Skeletal muscle tissue (tissue), 4 donors: ENCODE data around the gene EXOC6. TPM values are rescaled to one million over a fixed set of nuclear protein-coding genes. Genes with fewer than 3 reads are reported as not detected.

ENCODE experiments used
- H3K27ac ChIP-seq: one replicate; pipeline ENCODE4 v1.7.0; 2013; ENCODE audit warnings: mild to moderate bottlenecking, low read depth, low read length, inconsistent platforms
- H3K27me3 ChIP-seq, 3 donors: one replicate each; pipeline ENCODE4 v1.7.0; 2013; ENCODE audit warnings: low read length in 3 of 3; ENCODE audit not compliant: control insufficient read depth in 3 of 3, insufficient read depth in 3 of 3
- H3K36me3 ChIP-seq, 3 donors: one replicate each; pipeline ENCODE4 v1.7.0; 2013; ENCODE audit warnings: low read length in 3 of 3; ENCODE audit not compliant: control insufficient read depth in 3 of 3, insufficient read depth in 3 of 3
- H3K4me1 ChIP-seq, 3 donors: one replicate each; pipeline ENCODE4 v1.7.0; 2013; ENCODE audit warnings: low read length in 3 of 3, mild to moderate bottlenecking in 3 of 3; ENCODE audit not compliant: control insufficient read depth in 3 of 3, insufficient read depth in 3 of 3
- H3K4me3 ChIP-seq, 3 donors: one replicate each; pipeline ENCODE4 v1.7.0; 2013; ENCODE audit warnings: low read length in 3 of 3
- H3K9ac ChIP-seq, 3 donors: one replicate each; pipeline ENCODE4 v1.7.0; 2013; ENCODE audit warnings: low read length in 3 of 3, mild to moderate bottlenecking in 3 of 3, moderate library complexity in 2 of 3, low read depth in 1 of 3
- H3K9me3 ChIP-seq, 3 donors: one replicate each; pipeline ENCODE4 v1.7.0; 2013; ENCODE audit warnings: low read length in 3 of 3; ENCODE audit not compliant: control insufficient read depth in 3 of 3
- total RNA-seq: library from RNA; depleted of rRNA; stranded (reverse); fragments of >200 nt; gene quantifications from one replicate; pipeline ENCODE4 v1.2.3, GENCODE V29; 2014
- donor health status: Osteomylitis.

EXOC6 gene
- total RNA-seq, 1 donor from 2014 or later: 54.8 TPM

DNA sequence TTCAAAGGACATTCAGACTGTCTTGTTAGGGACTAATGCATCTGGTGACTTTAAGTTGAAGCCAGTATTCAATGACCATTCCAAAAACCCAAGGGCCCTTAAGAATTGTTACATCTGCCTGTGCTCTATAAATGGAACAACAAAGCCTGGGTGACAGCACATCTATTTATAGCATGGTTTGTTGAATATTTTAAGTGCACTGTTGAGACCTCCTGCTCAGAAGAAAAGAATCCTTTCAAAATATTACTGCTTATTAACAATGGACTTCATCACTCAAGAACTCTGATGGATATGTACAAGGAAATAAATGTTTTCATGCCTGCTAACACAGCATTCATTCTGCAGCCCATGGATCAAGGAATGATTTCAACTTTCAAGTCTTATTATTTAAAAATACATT is 179.2 kb downstream of the EXOC6 start:
- Histone ChIP-seq H3K4me3 (no peak overlapping the region), H3K27me3 (no peaks in the 10 kb centered on the region), H3K9ac (no peak overlapping the region), H3K27ac (no peak overlapping the region), H3K9me3 (no peaks in the 10 kb centered on the region), H3K36me3 (peaks cover 3 to 17% (median 12%) of the 10 kb centered on the region in 3 donors), H3K4me1 (no peaks in the 10 kb centered on the region)

DNA sequence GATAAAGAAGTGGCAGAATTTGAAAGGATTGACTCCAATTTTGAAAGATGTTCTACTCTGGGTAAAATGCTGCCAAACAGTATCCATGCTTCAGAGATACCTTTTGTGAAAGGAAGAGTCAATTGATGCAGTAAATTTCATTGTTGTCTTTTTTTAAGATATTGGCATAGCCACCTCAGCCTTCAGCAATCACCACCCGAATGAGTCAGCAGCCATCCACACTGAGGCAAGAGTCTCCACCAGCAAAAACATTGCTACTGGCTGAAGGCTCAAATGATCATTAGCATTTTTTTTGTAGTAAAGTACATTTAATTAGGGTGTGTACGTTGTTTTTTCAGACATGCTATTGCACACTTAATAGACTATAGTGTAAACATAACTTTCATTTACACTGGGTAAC is 180.6 kb downstream of the EXOC6 start:
- Histone ChIP-seq H3K27ac (no peak overlapping the region), H3K9me3 (no peaks in the 10 kb centered on the region), H3K27me3 (no peaks in the 10 kb centered on the region), H3K4me1 (no peaks in the 10 kb centered on the region), H3K36me3 (peaks cover 3 to 17% (median 12%) of the 10 kb centered on the region in 3 donors), H3K4me3 (no peak overlapping the region), H3K9ac (no peak overlapping the region)

DNA sequence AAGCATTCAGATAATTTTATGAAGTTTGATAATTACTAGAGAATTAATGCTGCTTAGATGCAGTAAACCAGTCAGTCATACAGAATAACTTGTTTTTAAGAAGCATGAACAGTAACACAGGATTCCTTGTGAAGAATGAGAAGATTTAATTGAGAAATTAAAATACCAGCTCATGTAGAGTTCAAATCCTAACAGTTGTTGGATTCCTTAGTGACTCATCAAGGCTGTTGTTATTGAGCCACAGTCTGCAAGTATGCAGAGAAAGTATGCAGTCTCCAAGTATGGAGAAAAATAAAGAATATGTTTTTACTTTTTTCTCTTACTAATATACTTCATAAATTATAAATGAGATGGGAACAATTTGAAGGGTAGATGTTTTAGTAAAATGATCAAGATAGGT is 182.1 kb downstream of the EXOC6 start:
- Histone ChIP-seq H3K9me3 (no peaks in the 10 kb centered on the region), H3K36me3 (peaks cover 3 to 17% (median 12%) of the 10 kb centered on the region in 3 donors), H3K4me1 (no peaks in the 10 kb centered on the region), H3K4me3 (no peak overlapping the region), H3K27me3 (no peaks in the 10 kb centered on the region), H3K27ac (no peak overlapping the region), H3K9ac (no peak overlapping the region)

DNA sequence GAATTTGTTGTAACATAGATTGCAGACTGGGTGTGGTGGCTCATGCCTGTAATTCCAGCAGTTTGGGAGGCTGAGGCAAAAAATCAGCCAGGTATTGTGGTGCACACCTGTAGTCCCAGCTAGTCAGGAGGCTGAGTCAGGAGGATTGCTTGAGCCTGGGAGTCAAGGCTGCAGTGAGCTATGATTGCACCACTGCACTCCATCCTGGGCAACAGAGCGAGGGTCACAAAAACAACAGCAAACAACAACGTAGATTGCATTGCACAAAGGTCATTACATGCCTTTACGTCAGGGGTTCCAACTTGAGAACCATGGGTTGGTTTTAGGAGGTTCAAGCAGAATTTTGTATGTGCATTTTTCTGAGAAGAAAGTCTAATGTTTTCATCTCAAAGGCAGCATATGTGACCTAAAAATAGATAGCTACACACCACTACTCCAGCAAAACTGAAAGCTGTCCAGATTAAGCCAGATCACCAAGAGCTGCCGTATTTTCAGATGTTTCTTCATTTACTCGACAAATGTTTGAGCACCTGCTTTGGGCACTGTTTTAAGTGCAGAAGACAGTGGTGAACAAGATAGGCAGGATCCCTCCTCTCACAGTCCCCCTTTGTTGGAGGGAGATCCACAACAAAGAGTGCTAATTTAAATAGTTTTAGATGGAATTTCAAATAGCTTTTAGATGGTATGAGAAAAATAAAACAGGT is 183.9 kb downstream of the EXOC6 start:
- no peak overlapping the region for H3K4me3 ChIP-seq
- H3K27ac ChIP-seq: no peak overlapping the region
- peaks cover 0 to 6% (median 3%) of the 10 kb centered on the region in 3 donors for H3K36me3 ChIP-seq
- H3K27me3 ChIP-seq: no peaks in the 10 kb centered on the region
- no peaks in the 10 kb centered on the region for H3K4me1 ChIP-seq
- H3K9me3 ChIP-seq: no peaks in the 10 kb centered on the region
- no peak overlapping the region for H3K9ac ChIP-seq

DNA sequence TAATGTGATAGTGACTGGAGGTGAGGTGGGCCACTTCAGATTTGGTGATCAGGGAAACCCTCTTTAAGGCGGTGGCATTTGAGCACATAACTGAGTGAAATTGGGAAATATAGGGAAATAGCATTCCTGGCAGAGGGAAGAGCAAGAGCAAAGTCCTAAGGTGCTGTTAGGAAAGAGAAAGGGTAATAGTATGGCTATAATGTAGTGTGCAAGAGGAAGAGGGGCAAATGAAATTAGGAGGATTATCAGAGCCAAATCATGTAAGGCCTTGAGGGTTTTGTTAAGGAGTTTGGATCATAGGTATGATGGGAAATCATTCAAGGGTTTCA is 184.5 kb downstream of the EXOC6 start:
- Histone ChIP-seq H3K4me1 (no peaks in the 10 kb centered on the region), H3K36me3 (peaks cover 0 to 3% (median 3%) of the 10 kb centered on the region in 3 donors), H3K9ac (no peak overlapping the region), H3K27ac (no peak overlapping the region), H3K4me3 (no peak overlapping the region), H3K9me3 (no peaks in the 10 kb centered on the region), H3K27me3 (no peaks in the 10 kb centered on the region)

DNA sequence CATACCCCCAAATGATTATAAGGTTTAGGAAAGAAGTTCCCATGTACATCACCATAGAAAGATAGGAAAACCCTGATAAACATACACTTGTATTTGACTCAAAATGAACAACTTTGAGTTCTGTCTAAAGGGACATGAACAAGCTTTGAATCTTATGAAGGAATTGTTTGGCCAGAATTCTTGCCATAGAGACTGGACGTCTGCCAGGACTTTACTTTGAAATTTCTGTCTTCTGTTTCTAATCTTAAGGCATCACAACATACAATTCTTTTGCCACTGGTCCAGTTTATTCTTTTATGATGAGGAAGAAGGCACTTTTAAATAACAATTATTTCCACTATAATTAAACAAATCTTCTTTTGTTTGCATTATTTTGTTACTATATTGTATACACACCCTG is 186.1 kb downstream of the EXOC6 start:
- Histone ChIP-seq H3K36me3 (no peaks in the 10 kb centered on the region), H3K27ac (no peak overlapping the region), H3K4me1 (no peaks in the 10 kb centered on the region), H3K9ac (no peak overlapping the region), H3K4me3 (no peak overlapping the region), H3K27me3 (no peaks in the 10 kb centered on the region), H3K9me3 (no peaks in the 10 kb centered on the region)

DNA sequence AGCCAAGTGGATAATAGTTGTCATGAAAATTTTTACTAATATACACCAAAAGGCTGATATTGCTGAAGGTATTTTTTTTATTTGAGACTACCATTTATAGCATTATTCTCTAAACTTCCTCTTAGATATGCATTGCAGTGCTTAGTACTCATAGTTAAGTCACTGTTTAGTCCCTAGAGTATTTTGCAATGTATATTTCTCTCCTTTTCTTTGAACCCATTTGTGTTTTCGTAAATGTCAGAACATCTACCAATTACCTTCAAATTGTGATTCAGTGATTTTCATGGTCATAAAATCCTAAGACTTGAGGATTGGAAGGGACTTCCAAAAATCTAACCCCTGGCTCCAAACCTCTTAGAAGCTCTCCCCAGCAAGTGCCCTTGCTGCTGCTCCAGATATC is 190.8 kb downstream of the EXOC6 start:
- Histone ChIP-seq H3K9ac (no peak overlapping the region), H3K27ac (no peak overlapping the region), H3K9me3 (no peaks in the 10 kb centered on the region), H3K4me3 (no peak overlapping the region), H3K36me3 (no peaks in the 10 kb centered on the region), H3K4me1 (peaks cover 0 to 2% (median 0%) of the 10 kb centered on the region in 3 donors), H3K27me3 (no peaks in the 10 kb centered on the region)

DNA sequence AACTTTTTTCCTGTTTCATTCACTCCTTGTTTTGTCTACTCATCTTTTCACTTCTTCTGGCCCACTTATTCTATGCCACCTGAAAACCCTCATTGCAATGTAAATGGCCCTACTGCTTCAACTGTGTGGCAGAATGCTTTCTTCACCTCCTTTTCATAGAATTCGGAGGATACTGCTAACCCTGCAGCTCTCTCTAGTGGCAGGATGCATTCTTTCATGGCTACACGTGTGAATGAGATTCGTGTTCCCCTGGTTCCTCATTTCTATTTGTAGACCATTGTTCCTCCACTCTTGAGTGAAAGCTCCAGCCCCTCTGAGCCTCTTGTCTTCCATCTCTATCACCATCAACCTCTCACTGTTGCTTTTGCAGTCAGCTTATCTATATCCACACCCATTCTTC is 191.4 kb downstream of the EXOC6 start:
- no peak overlapping the region for H3K27ac ChIP-seq
- H3K4me1 ChIP-seq: peaks cover 0 to 2% (median 0%) of the 10 kb centered on the region in 3 donors
- H3K9ac ChIP-seq: no peak overlapping the region
- H3K36me3 ChIP-seq: no peaks in the 10 kb centered on the region
- no peaks in the 10 kb centered on the region for H3K9me3 ChIP-seq
- no peak overlapping the region for H3K4me3 ChIP-seq
- H3K27me3 ChIP-seq: no peaks in the 10 kb centered on the region

DNA sequence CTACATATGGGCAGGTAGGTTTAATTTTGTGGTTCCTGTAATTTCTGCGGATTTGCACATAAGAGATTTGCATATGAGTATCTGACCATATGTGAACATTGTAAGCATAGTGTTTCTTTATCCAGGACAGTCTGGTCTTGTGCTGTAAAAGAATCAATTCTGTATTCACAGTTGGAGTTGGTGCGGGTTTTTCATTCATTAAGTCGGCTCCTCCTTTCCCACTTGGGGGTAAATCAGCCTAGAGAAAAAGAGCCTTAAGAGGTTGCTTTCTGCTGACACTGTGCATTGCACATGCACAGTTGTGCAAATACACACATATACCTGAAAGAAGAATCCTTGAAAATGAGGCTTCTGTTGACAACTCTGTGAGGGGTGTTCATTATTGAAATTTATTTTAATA is 206.2 kb downstream of the EXOC6 start:
- H3K27me3 ChIP-seq: peaks cover 0 to under 1% (median under 1%) of the 10 kb centered on the region in 3 donors
- H3K27ac ChIP-seq: no peak overlapping the region
- H3K4me1 ChIP-seq: no peaks in the 10 kb centered on the region
- no peaks in the 10 kb centered on the region for H3K9me3 ChIP-seq
- H3K9ac ChIP-seq: no peak overlapping the region
- peaks cover 4 to 12% (median 5%) of the 10 kb centered on the region in 3 donors for H3K36me3 ChIP-seq
- H3K4me3 ChIP-seq: no peak overlapping the region

DNA sequence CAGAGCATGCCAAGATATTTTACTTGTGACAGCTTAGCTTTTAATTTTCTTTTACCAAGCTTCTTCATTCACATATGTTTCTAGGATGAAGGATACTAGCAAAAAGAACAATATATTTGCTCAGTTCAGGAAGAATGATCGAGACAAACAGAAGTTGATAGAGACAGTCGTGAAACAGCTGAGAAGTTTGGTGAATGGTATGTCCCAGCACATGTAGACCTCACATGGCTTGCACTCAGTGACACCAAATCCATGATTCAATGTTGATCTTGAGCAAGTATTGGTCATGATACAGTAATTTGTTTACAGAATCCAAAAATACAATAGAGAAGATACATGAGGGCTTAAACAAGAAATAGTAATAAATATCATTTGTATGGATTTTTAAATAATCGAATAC is 209.8 kb downstream of the EXOC6 start:
- Histone ChIP-seq H3K4me1 (peaks cover 14 to 23% (median 17%) of the 10 kb centered on the region in 3 donors), H3K9ac (no peak overlapping the region), H3K27me3 (peaks cover 20 to 28% (median 26%) of the 10 kb centered on the region in 3 donors), H3K27ac (no peak overlapping the region), H3K36me3 (peaks cover 3 to 17% (median 3%) of the 10 kb centered on the region in 3 donors), H3K9me3 (no peaks in the 10 kb centered on the region), H3K4me3 (no peak overlapping the region)
